NCI-H446 treated with DMSO at 0.1 percent for 48 hours (cell line): ENCODE data around the gene CD276.

Experiments
- DNase-seq: peaks from one replicate; lab custom pipeline; 2025; lab: John Stamatoyannopoulos, UW

Gene CD276

GRCh38 chr15:73747847-73748590 lies 63.8 kb downstream of the CD276 start:
- no peak for DNase-seq

DNA sequence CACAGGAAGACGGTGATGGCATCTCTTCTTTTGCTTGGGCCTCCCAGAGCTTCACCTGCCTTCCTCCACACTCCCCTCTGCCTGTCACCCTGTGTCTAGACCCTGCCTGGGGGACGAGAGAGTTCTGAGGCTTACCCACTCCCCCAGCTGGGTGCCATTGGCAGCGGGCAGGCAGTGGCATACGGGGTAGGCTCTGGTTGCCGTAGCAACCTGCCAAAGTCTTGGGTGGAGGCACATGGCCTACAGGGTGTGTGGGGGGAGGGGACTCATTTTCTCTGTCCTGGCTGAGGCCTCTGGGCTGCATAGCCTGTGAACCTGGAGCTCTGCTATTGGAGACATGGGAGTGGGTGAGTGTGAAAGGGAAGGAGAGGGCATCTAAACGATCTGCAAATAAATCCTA lies 64.5 kb downstream of the CD276 start:
- no peak for DNase-seq

DNA sequence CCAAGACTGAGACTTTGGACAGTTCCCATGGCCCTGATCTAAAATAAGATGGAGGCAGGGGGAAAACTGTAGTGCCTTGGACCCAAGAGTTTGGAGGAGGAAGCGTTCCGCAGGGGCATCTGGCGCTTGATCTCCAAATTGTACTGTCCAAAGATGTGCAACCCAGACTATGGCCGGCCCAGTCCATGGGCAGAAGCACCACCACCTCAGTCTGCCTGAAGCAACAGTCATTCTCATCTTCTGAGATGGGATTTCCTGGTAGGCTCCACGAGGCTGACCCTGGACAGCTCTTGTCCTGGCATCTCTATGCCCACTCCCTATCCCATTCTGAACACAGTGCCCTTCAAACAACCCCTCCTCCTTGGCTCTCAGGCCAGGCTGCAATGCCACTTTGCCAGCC lies 65.3 kb downstream of the CD276 start:
- DNase-seq = no peak

DNA sequence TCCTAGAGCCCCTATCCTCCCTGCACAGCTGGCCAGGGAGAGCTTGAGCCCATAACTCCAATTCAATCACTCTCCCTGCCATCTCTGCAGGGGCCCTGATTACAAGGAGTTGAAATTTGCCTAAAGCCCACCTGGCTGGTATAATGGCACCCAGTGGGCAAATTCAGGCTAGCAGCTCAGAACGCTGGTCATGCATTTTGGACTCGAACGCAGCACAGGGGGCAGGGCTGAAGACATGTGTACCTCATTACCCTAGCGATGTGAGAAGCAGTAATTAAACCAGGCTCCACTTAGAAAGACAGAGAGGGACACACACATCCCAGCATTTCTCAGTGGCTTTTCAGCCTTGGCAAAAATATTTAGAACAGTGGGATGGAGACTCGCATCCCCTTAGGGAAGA lies 65.8 kb downstream of the CD276 start:
- no peak for DNase-seq

DNA sequence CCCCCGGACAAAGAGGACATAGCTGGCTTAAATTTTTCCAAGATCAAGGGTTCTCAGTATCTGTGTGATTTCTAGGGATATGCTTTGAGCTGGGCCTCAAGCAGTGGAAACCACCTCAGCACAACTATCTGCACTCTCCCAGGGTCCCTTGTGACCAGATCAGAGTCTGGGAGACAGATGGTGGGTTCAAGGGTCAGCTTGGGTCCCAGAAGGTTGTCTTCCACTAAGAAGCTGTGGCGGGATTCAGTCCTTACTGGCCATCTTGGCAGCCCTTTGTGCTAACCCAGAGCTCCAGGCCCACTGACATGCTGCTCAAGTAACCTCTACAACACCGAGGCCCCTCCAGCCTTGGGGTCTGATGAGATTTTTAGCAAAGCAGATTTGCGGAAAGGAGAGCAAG lies 66.3 kb downstream of the CD276 start:
- no peak for DNase-seq

- DNase-seq = no peak
Measured at GRCh38 chr15:73750951-73751350, 66.8 kb downstream of the CD276 start.

- DNase-seq = no peak
Measured at GRCh38 chr15:73751511-73751898, 67.3 kb downstream of the CD276 start.

GRCh38 chr15:73751899-73752805 lies 68.0 kb downstream of the CD276 start:
- no peak for DNase-seq

- no peak for DNase-seq
Measured at GRCh38 chr15:73752806-73753193, 68.6 kb downstream of the CD276 start.

DNA sequence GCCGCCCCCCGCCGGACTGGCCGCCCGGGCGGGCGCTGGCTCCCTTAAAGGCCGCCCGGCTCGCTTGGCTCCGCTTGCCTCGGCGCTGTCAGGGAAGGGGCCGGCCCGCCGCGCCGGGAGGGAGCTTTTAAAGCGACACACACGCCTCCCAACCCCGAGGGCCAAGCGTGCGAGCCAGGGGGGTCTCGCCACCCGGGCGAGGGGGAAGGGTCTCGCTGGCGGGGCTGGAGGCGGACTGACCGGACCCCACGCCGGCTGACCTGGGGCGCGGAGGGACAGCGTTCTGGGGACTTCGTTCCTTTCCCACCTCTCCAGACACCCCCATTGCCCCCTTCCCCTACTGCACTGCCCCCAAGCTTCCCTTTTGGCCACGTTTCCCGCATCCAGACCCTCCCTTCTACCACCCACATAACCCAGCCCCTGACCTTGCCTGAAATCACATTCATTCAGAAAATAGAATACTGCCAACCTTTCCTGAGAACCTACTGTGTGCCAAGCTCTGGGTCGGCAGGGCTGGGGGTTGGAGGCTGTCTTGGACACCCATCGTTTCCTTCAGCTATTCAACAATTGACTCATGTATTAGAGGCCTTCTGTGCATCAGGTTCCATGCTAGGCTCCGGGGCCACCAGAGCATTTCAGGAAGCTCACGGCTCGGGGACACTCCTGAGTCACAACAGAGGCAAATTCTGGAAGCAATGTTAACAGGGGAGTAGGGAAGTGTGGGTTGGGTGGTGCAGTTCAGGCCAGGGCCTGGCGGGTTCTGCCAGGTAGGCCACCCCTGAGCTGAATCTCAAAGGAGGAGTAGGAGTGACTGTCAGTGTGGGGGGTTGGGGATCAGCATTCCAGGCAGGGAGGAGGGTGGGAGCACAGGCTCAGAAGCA lies 69.3 kb downstream of the CD276 start, which contains the start of gene INSYN1:
Gene INSYN1 (minus strand): TSS at position 102 of the 881 bp plus-strand sequence. CDS start 2,221 bp downstream, outside the sequence.
- DNase-seq = no peak

GRCh38 chr15:73754461-73754860 lies 70.3 kb downstream of the CD276 start:
- DNase-seq = no peak

- DNase-seq = no peak
Measured at GRCh38 chr15:73755481-73755880, 71.3 kb downstream of the CD276 start.

GRCh38 chr15:73755946-73756345 lies 71.8 kb downstream of the CD276 start:
- DNase-seq = no peak

- no peak for DNase-seq
Measured at GRCh38 chr15:73756390-73756789, 72.2 kb downstream of the CD276 start.

GRCh38 chr15:73756947-73757513 lies 72.8 kb downstream of the CD276 start:
- no peak for DNase-seq

DNA sequence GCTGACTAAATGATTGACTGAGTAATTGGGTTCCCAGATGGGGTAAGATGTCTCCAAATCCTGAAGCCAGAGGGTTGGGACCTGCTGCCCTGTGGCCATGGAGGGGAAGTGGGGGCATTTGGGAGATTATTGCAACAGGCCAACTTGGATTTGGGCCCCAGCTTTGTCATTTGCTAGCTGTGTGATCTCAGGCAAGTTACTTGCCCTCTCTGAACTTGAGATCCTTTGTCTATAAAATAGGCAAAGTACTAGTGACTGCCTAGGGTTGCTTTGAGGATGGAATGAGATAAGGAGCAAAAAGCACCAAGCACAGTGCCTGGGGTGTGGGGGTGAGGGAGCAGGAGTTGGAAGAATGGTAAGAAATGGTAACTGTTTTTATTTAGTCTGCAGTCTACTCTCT lies 73.4 kb downstream of the CD276 start:
- DNase-seq = no peak

DNA sequence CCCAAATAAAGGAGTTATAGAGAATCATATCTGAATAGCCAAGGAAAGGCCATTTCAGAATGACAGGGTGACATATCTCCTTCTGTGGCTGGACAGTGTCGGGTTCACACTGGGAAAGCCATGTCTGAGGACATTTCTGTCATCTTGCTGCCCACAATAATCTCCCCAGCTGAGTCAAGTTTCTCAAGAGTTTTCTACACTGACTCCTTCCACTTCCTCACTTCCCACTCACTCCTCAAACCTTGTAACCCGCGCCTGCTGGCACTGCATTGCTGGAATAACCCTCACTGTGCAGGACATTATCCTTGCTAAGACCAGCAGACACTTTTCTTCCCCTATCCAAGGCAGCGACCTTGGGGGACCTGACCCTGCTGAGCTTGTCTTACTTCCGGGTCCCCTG lies 74.3 kb downstream of the CD276 start:
- no peak for DNase-seq

GRCh38 chr15:73760330-73761329 lies 76.4 kb downstream of the CD276 start:
- no peak for DNase-seq

DNA sequence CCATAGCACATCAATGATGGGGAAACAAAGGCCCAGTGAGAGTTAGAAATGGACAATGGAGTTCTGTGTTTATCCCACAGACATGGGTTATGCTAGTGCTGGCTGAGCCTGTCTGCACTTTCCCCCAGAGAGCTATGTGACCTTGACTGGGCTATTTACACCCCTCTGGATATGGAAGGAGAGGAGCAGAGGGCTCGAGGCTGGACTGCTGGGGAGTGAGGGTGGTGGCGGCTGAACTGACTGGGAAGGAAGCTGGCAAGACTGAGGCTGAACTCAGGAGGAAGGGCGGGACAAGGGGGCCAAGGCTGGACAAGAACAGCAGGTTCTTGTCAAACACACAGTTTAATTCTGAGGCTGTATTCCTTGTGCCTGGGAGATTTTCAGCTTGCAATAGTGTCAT lies 79.7 kb downstream of the CD276 start:
- DNase-seq = no peak
